Measurements from ENCODE around the gene ASAP2.

Gene ASAP2

GRCh38 chr2:9236867-9237266, 30.3 kb downstream of the ASAP2 start:
- TF ChIP-seq CTCF (conservative IDR thresholded peaks at IDR 0.05; ENCODE audit: low read length), result no peak
- H3K4me3 ChIP-seq (ENCODE audit: low read length), result no peak overlapping the region

GRCh38 chr2:9237831-9238230, 31.2 kb downstream of the ASAP2 start:
- DNase-seq (ENCODE audit: low read depth), result no peak
- no peak overlapping the region for H3K4me3 ChIP-seq (ENCODE audit: low read length)
- no peak for TF ChIP-seq CTCF (conservative IDR thresholded peaks at IDR 0.05; ENCODE audit: low read length)

More at GRCh38 chr2:9236867-9237266, 30.3 kb downstream of the ASAP2 start:
- DNase-seq (ENCODE audit: low read depth), result no peak

GRCh38 chr2:9238591-9239326, 32.1 kb downstream of the ASAP2 start:
- peak; percentile 55 for DNase-seq (ENCODE audit: low read depth)
- no peak for TF ChIP-seq CTCF (conservative IDR thresholded peaks at IDR 0.05; ENCODE audit: low read length)

GRCh38 chr2:9239616-9240015, 33.0 kb downstream of the ASAP2 start:
- TF ChIP-seq CTCF (conservative IDR thresholded peaks at IDR 0.05; ENCODE audit: low read length), result no peak
- no peak overlapping the region for H3K4me3 ChIP-seq (ENCODE audit: low read length)
- no peak for DNase-seq (ENCODE audit: low read depth)

More at GRCh38 chr2:9238591-9239326, 32.1 kb downstream of the ASAP2 start:
- H3K4me3 ChIP-seq (ENCODE audit: low read length), result no peak overlapping the region

GRCh38 chr2:9240745-9241144, 34.1 kb downstream of the ASAP2 start:
- H3K4me3 ChIP-seq (ENCODE audit: low read length), result no peak overlapping the region
- no peak for TF ChIP-seq CTCF (conservative IDR thresholded peaks at IDR 0.05; ENCODE audit: low read length)
- no peak for DNase-seq (ENCODE audit: low read depth)

GRCh38 chr2:9241233-9241632, 34.6 kb downstream of the ASAP2 start:
- no peak for TF ChIP-seq CTCF (conservative IDR thresholded peaks at IDR 0.05; ENCODE audit: low read length)
- no peak for DNase-seq (ENCODE audit: low read depth)
- no peak overlapping the region for H3K4me3 ChIP-seq (ENCODE audit: low read length)

- no peak for DNase-seq (ENCODE audit: low read depth)
- no peak for TF ChIP-seq CTCF (conservative IDR thresholded peaks at IDR 0.05; ENCODE audit: low read length)
- H3K4me3 ChIP-seq (ENCODE audit: low read length), result no peak overlapping the region
Observed at GRCh38 chr2:9243357-9243756, 36.7 kb downstream of the ASAP2 start.

All from AG10803 (cell line).